Upper lobe of left lung (tissue), 6 donors: ENCODE measurements around the gene MOB2. TPM values are rescaled to one million over a fixed set of nuclear protein-coding genes. Genes with fewer than 3 reads are reported as not detected.
"Not testable (repeated sequence)": the region's sequence is repeated elsewhere in the genome, so short reads cannot be mapped to it uniquely, and the experiment has no call there.

Experiments
- ATAC-seq, 2 donors: fragments of 200-7000 bp; cut with Tn5 transposase; one replicate each; pipeline ENCODE4 v1.9.1; 2022; ENCODE audit warnings: mild to moderate bottlenecking in 2 of 2, moderate library complexity in 2 of 2; ENCODE audit not compliant: low FRiP score in 2 of 2
- DNase-seq, 2 donors: peaks; one replicate each; pipeline ENCODE4 v3.0.0-alpha.2; 2019 to 2020
- H3K27ac ChIP-seq, 4 donors: fragments of 200-600 bp; sonication (generic); one replicate each; pipeline ENCODE4 v1.5.1; 2016 to 2019
- H3K27me3 ChIP-seq, 4 donors: fragments of 200-600 bp; sonication (generic); one replicate each; pipeline ENCODE4 v1.5.1; 2017 to 2019
- H3K36me3 ChIP-seq, 4 donors: fragments of 200-600 bp; sonication (generic); one replicate each; pipeline ENCODE4 v1.5.1; 2016 to 2019
- H3K4me1 ChIP-seq, 4 donors: fragments of 200-600 bp; sonication (generic); one replicate each; pipeline ENCODE4 v1.5.1; 2018 to 2019
- H3K4me3 ChIP-seq, 4 donors: fragments of 200-600 bp; sonication (generic); one replicate each; pipeline ENCODE4 v1.5.1; 2017 to 2019; ENCODE audit warnings: mild to moderate bottlenecking in 2 of 4, moderate library complexity in 1 of 4
- H3K9me3 ChIP-seq, 4 donors: fragments of 200-600 bp; sonication (generic); one replicate each; pipeline ENCODE4 v1.5.1; 2018 to 2019
- EP300 ChIP-seq, 4 donors: sonication (generic); formaldehyde crosslinking; IDR thresholded peaks; one replicate each; pipeline ENCODE4 v1.5.1; 2017; ENCODE audit warnings: antibody characterized with exemption in 4 of 4, control low read depth in 2 of 4
- POLR2A ChIP-seq, 4 donors: fragments of 450-650 bp; IDR thresholded peaks; one replicate each; pipeline ENCODE4 v1.5.1; 2016 to 2017; ENCODE audit warnings: antibody characterized with exemption in 4 of 4, mild to moderate bottlenecking in 2 of 4
- POLR2AphosphoS5 ChIP-seq, 2 donors: sonication (generic); formaldehyde crosslinking; IDR thresholded peaks; one replicate each; pipeline ENCODE4 v1.5.1; 2017; ENCODE audit warnings: antibody characterized with exemption in 2 of 2
- WGBS, 2 donors: methylation state at CpG; one replicate each; pipeline ENCODE4 v1.1.5; 2017 to 2018; 5-methylcytosine and 5-hydroxymethylcytosine counted together
- total RNA-seq, 6 donors: library from RNA; depleted of rRNA in 4 of 6; stranded (reverse); fragments of >200 nt in 4 of 6; gene quantifications; one replicate each; pipeline versions ENCODE4 v1.1.0 to v1.2.1, GENCODE V29; 2016 to 2021
- TF ChIP-seq, protein P1 (sequence below), 6 experiments: fragments of 450-650 bp in 4 of 6; fragments of 200-600 bp in 2 of 6; sonication (generic) in 2 of 6; IDR thresholded peaks; one replicate each; pipeline ENCODE4 v1.5.1; 2016 to 2019; ENCODE audit warnings: antibody characterized with exemption in 6 of 6
- donor health status: DM: no; HTN: no; CAD: no; lungs with moderate emphysema.
- donor health status: DM: no; HTN: yes; CAD: no; lungs with severe emphysema.

MOB2 gene
- total RNA-seq, 6 donors from 2014 or later, result 34.7 to 72.3 (median 49.5) TPM

DNA sequence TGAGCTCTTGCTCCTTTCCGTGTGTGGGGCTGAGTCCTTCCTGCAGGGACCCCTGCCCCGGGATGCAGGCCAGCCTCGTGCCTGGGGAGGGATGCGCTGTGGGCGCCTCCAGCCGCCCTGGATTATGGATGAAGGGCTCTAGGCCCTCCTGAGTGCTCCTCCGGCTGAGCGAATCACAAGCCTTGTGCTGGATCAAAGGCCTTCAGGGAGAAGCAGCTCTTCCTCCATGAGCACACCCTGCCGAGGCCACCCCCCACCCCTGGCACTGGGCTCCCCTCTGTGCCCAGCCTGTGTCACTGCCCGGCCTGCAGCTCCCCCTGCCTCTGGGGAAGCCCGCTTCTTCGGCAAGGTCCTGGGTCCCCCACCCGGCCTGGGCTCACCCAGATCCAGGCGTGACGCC lies 53.0 kb downstream of the MOB2 start:
- TF ChIP-seq POLR2A (IDR thresholded peaks at IDR 0.05), result no peak
- Histone ChIP-seq H3K4me1 (peaks cover 0 to 11% (median 4%) of the 10 kb centered on the region in 4 donors), H3K4me3 (no peak overlapping the region), H3K9me3 (no peaks in the 10 kb centered on the region), H3K36me3 (no peaks in the 10 kb centered on the region), H3K27ac (no peak overlapping the region), H3K27me3 (peaks cover 0 to 8% (median 1%) of the 10 kb centered on the region in 4 donors)
- 76 to 80% methylated on average over 7 to 15 of the region's 15 CpGs for WGBS, 2 donors
- DNase-seq (peak in 1 of 2 donors; percentile 61), ATAC-seq (no peak)

DNA sequence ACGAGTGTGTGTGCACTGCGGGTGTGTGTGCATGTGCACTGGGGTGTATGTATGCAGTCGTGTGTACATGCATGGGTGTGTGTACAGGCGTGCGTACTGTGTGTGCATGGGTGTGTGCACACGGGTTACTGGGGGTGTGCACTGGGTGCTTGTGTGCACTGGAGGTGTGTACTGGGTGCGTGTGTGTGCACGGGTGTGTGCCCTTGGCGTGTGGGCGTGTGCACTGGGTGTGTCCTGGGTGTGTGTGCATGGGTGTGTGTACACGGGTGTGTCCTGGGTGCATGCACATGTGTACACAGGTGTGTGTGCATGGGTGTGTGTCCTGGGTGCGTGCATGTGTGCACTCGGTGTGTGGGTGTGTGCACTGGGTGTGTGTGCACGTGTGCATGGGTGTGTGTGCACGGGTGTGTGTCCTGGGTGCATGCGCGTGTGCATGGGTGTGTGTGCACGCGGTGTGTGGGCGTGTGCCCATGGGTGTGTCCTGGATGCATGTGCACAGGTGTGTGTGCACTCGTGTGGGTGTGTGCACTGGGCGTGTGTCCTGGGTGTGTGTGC lies 57.7 kb downstream of the MOB2 start:
- H3K4me1 ChIP-seq, result no peaks in the 10 kb centered on the region
- no peak overlapping the region for H3K4me3 ChIP-seq
- WGBS, 2 donors, result 90 to 93% methylated on average over 17 to 22 of the region's 22 CpGs
- no peaks in the 10 kb centered on the region for H3K9me3 ChIP-seq
- H3K27me3 ChIP-seq, result no peaks in the 10 kb centered on the region
- DNase-seq, result peak in 1 of 2 donors; percentile 33
- ATAC-seq, result peak; percentile 24 to 52
- no peak overlapping the region for H3K27ac ChIP-seq
- no peaks in the 10 kb centered on the region for H3K36me3 ChIP-seq
- no peak for TF ChIP-seq EP300 (IDR thresholded peaks at IDR 0.05)
- TF ChIP-seq POLR2A (IDR thresholded peaks at IDR 0.05), result no peak
- TF ChIP-seq, protein P1, sequence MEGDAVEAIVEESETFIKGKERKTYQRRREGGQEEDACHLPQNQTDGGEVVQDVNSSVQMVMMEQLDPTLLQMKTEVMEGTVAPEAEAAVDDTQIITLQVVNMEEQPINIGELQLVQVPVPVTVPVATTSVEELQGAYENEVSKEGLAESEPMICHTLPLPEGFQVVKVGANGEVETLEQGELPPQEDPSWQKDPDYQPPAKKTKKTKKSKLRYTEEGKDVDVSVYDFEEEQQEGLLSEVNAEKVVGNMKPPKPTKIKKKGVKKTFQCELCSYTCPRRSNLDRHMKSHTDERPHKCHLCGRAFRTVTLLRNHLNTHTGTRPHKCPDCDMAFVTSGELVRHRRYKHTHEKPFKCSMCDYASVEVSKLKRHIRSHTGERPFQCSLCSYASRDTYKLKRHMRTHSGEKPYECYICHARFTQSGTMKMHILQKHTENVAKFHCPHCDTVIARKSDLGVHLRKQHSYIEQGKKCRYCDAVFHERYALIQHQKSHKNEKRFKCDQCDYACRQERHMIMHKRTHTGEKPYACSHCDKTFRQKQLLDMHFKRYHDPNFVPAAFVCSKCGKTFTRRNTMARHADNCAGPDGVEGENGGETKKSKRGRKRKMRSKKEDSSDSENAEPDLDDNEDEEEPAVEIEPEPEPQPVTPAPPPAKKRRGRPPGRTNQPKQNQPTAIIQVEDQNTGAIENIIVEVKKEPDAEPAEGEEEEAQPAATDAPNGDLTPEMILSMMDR (IDR thresholded peaks at IDR 0.05), result no peak
- no peak for TF ChIP-seq POLR2AphosphoS5 (IDR thresholded peaks at IDR 0.05)

DNA sequence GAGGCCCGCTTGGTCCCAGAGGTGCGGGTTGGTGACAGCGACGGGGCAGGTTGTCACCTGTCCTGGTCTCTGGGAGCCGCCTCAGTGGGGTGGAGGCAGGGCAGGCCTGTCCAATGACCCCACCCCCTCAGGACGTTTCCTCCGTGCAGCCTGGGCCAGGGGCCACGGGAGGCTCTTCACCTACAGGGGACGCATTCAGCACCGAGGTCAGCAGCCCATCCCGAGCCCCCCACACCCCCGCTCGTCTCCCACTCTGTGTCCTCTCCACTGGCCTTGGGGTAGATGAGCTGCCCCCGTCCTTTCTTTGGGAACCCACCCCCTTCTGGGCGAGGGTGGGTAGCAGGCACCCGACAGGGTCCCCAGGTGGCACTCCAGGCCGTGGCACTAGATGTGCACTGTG lies 61.1 kb downstream of the MOB2 start:
- ATAC-seq, result no peak
- TF ChIP-seq EP300 (IDR thresholded peaks at IDR 0.05) (no peak), POLR2A (IDR thresholded peaks at IDR 0.05) (no peak), POLR2AphosphoS5 (IDR thresholded peaks at IDR 0.05) (no peak)
- TF ChIP-seq, protein P1 (IDR thresholded peaks at IDR 0.05), result no peak
- DNase-seq, result no peak
- Histone ChIP-seq H3K36me3 (no peaks in the 10 kb centered on the region), H3K27ac (no peak overlapping the region), H3K9me3 (peaks cover 0 to 2% (median 0%) of the 10 kb centered on the region in 4 donors), H3K27me3 (no peaks in the 10 kb centered on the region), H3K4me1 (no peaks in the 10 kb centered on the region), H3K4me3 (no peak overlapping the region)
- 80 to 83% methylated on average over 3 to 17 of the region's 17 CpGs for WGBS, 2 donors

DNA sequence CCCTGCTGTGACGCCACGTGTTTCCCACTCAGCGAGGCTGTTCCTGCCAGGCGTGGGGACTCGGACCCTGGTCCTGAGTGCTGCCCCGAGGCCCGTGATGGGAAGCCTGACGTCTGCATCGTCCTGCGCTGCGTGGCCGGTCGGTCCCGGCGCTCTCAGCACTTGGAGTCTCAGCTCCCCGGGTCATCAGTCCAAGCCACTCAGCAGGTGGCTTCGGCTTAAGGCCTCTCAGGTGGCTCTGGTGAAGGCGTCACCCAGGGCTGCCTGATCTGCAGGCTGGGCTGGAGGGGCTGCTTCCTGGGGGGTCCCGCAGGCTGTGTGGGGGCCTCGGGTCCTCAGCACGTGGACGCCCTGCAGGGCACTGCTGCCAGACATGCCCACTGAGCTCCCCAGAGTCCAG lies 61.6 kb downstream of the MOB2 start:
- TF ChIP-seq EP300 (IDR thresholded peaks at IDR 0.05) (no peak), POLR2AphosphoS5 (IDR thresholded peaks at IDR 0.05) (no peak), POLR2A (IDR thresholded peaks at IDR 0.05) (no peak)
- TF ChIP-seq, protein P1 (IDR thresholded peaks at IDR 0.05), result no peak
- DNase-seq (peak in 1 of 2 donors; percentile 75), ATAC-seq (no peak)
- no peaks in the 10 kb centered on the region for H3K4me1 ChIP-seq
- no peaks in the 10 kb centered on the region for H3K27me3 ChIP-seq
- WGBS, 2 donors, result 79% methylated on average over 17 of the region's 22 CpGs; no CpG with 5 or more reads in 1 of the 2 donors
- H3K36me3 ChIP-seq, result no peaks in the 10 kb centered on the region
- H3K9me3 ChIP-seq, result peaks cover 0 to 6% (median 2%) of the 10 kb centered on the region in 4 donors
- H3K4me3 ChIP-seq, result no peak overlapping the region
- H3K27ac ChIP-seq, result no peak overlapping the region

DNA sequence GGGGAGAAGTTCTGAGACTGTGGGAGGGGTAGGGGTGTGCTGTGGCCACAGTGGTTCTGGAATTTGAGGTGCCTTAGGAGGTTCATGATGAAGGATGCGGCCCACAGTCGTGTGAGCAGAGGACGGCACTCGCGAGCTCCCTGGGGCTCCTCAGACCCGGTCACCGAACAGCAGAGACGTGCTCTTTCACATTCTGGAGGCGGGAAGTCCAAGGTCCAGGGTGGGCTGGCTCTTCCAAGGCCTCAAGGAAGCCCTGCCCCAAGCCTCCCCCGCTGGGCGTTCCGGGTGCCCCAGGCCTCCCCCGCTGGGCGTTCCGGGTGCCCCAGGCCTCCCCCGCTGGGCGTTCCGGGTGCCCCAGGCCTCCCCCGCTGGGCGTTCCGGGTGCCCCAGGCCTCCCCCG lies 63.2 kb downstream of the MOB2 start:
- ATAC-seq, H3K4me1 ChIP-seq, H3K36me3 ChIP-seq, H3K27ac ChIP-seq, H3K4me3 ChIP-seq, H3K27me3 ChIP-seq: not testable (repeated sequence)
- WGBS, 2 donors, result 93% methylated on average over 15 of the region's 22 CpGs; no CpG with 5 or more reads in 1 of the 2 donors
- peak in 1 of 2 donors; percentile 34 for DNase-seq
- H3K9me3 ChIP-seq, result peaks cover 11 to 22% (median 14%) of the 10 kb centered on the region in 4 donors

DNA sequence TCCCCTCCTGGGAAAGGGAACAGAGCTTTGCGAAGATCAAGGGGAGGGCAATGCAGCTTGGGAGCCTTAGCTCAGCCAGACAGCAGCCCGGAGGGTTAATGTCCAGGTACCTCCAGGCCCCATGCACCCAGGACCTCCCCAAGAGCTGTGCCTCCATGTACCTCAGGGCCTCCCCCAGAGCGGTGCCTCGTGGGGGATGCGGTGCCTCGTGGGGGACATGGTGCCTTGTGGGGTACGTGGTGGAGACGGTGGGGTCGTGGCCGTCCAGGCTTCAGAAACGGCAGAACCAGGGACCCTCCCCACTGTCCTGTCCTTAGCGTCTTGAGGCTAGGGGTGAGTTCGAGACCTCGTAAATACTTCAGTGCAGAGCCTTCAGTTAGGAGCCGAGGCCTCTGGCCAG lies 63.6 kb downstream of the MOB2 start:
- DNase-seq, result peak in 1 of 2 donors; percentile 54
- no peaks in the 10 kb centered on the region for H3K27me3 ChIP-seq
- peaks cover 15 to 27% (median 19%) of the 10 kb centered on the region in 4 donors for H3K9me3 ChIP-seq
- no peaks in the 10 kb centered on the region for H3K4me1 ChIP-seq
- TF ChIP-seq, protein P1 (IDR thresholded peaks at IDR 0.05), result no peak
- TF ChIP-seq EP300 (IDR thresholded peaks at IDR 0.05) (no peak), POLR2A (IDR thresholded peaks at IDR 0.05) (no peak), POLR2AphosphoS5 (IDR thresholded peaks at IDR 0.05) (no peak)
- WGBS, 2 donors, result 88 to 89% methylated on average over 9 to 14 of the region's 15 CpGs
- no peak for ATAC-seq
- H3K27ac ChIP-seq, result no peak overlapping the region
- no peaks in the 10 kb centered on the region for H3K36me3 ChIP-seq
- H3K4me3 ChIP-seq, result no peak overlapping the region
